Ishikawa (cell line): ENCODE measurements around the gene LIX1L.

ENCODE experiments used
- CEBPB ChIP-seq: IDR thresholded peaks from 2 replicates; pipeline ENCODE4 v1.6.1; 2012
- CREB1 ChIP-seq: IDR thresholded peaks from 2 replicates; pipeline ENCODE4 v1.6.1; 2012; ENCODE audit warnings: low read depth
- EGR1 ChIP-seq: IDR thresholded peaks from 2 replicates; pipeline ENCODE4 v1.6.1; 2012
- EP300 ChIP-seq: IDR thresholded peaks from 2 replicates; pipeline ENCODE4 v1.6.1; 2012; ENCODE audit warnings: borderline replicate concordance
- MAX ChIP-seq: IDR thresholded peaks from 2 replicates; pipeline ENCODE4 v1.6.1; 2012
- NFIC ChIP-seq: IDR thresholded peaks from 2 replicates; pipeline ENCODE4 v1.6.1; 2012
- RAD21 ChIP-seq: IDR thresholded peaks from 2 replicates; pipeline ENCODE4 v1.6.1; 2012; ENCODE audit warnings: low read depth
- TAF1 ChIP-seq: IDR thresholded peaks from 2 replicates; pipeline ENCODE4 v1.6.1; 2012; ENCODE audit warnings: low read depth, mild to moderate bottlenecking
- TCF12 ChIP-seq: IDR thresholded peaks from 2 replicates; pipeline ENCODE4 v1.6.1; 2012; ENCODE audit warnings: low read depth
- TF ChIP-seq, protein P1 (sequence below): IDR thresholded peaks from 2 replicates; pipeline ENCODE4 v1.6.1; 2012; ENCODE audit warnings: low read depth, mild to moderate bottlenecking

GRCh38 chr1:145947551-145947950 is 10.3 kb downstream of the LIX1L start:
- no peak for TF ChIP-seq TAF1
- TF ChIP-seq RAD21: no peak
- no peak for TF ChIP-seq CEBPB
- TF ChIP-seq, protein P1, sequence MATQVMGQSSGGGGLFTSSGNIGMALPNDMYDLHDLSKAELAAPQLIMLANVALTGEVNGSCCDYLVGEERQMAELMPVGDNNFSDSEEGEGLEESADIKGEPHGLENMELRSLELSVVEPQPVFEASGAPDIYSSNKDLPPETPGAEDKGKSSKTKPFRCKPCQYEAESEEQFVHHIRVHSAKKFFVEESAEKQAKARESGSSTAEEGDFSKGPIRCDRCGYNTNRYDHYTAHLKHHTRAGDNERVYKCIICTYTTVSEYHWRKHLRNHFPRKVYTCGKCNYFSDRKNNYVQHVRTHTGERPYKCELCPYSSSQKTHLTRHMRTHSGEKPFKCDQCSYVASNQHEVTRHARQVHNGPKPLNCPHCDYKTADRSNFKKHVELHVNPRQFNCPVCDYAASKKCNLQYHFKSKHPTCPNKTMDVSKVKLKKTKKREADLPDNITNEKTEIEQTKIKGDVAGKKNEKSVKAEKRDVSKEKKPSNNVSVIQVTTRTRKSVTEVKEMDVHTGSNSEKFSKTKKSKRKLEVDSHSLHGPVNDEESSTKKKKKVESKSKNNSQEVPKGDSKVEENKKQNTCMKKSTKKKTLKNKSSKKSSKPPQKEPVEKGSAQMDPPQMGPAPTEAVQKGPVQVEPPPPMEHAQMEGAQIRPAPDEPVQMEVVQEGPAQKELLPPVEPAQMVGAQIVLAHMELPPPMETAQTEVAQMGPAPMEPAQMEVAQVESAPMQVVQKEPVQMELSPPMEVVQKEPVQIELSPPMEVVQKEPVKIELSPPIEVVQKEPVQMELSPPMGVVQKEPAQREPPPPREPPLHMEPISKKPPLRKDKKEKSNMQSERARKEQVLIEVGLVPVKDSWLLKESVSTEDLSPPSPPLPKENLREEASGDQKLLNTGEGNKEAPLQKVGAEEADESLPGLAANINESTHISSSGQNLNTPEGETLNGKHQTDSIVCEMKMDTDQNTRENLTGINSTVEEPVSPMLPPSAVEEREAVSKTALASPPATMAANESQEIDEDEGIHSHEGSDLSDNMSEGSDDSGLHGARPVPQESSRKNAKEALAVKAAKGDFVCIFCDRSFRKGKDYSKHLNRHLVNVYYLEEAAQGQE: no peak
- TF ChIP-seq CREB1: no peak
- no peak for TF ChIP-seq EGR1
- TF ChIP-seq EP300: no peak
- no peak for TF ChIP-seq TCF12
- TF ChIP-seq MAX: no peak
- no peak for TF ChIP-seq NFIC
